Loucy (cell line): ENCODE data around the gene FKBP6.

Experiments
- H2AFZ ChIP-seq: fragments of 200-600 bp; sonication (generic); 2 replicates; pipeline ENCODE4 v1.6.0; 2016; ENCODE audit warnings: antibody characterized with exemption, mild to moderate bottlenecking, low read length, moderate library complexity
- H3F3A ChIP-seq: fragments of 200-600 bp; 2 replicates; pipeline ENCODE4 v1.6.0; 2016; ENCODE audit warnings: antibody characterized with exemption, low read depth, mild to moderate bottlenecking
- H3K27me3 ChIP-seq: fragments of 200-600 bp; sonication (generic); 2 replicates; pipeline ENCODE4 v1.6.1; 2014; ENCODE audit warnings: low read length, mild to moderate bottlenecking; ENCODE audit not compliant: insufficient read depth, poor library complexity, severe bottlenecking
- H3K36me3 ChIP-seq: fragments of 200-600 bp; sonication (generic); 2 replicates; pipeline ENCODE4 v1.6.1; 2016; ENCODE audit warnings: low read length; ENCODE audit not compliant: insufficient read depth
- H3K4me1 ChIP-seq: fragments of 200-600 bp; sonication (generic); 2 replicates; pipeline ENCODE4 v1.5.1; 2014; ENCODE audit warnings: low read length, mild to moderate bottlenecking; ENCODE audit not compliant: insufficient read depth, poor library complexity, severe bottlenecking
- H3K4me2 ChIP-seq: fragments of 200-600 bp; sonication (generic); 2 replicates; pipeline ENCODE4 v1.6.0; 2014; ENCODE audit warnings: antibody characterized with exemption, low read length, low read depth, mild to moderate bottlenecking; ENCODE audit not compliant: poor library complexity, severe bottlenecking
- H3K4me3 ChIP-seq: fragments of 200-600 bp; sonication (generic); 2 replicates; pipeline ENCODE4 v1.5.1; 2014; ENCODE audit warnings: low read length, mild to moderate bottlenecking, mixed read lengths; ENCODE audit not compliant: poor library complexity, severe bottlenecking
- H3K79me2 ChIP-seq: fragments of 200-600 bp; sonication (generic); 2 replicates; pipeline ENCODE4 v1.6.1; 2014; ENCODE audit warnings: low read length; ENCODE audit not compliant: insufficient read depth
- H3K9ac ChIP-seq: fragments of 200-600 bp; sonication (generic); 2 replicates; pipeline ENCODE4 v1.6.0; 2014; ENCODE audit warnings: mild to moderate bottlenecking, low read depth, low read length, moderate library complexity; ENCODE audit not compliant: poor library complexity, severe bottlenecking
- H3K9me2 ChIP-seq: fragments of 200-600 bp; sonication (generic); replicated peaks from 2 replicates; pipeline ENCODE4 v1.6.1; 2016; ENCODE audit warnings: low read depth, low read length, mixed read lengths
- H3K9me3 ChIP-seq: fragments of 200-600 bp; sonication (generic); 2 replicates; pipeline ENCODE4 v1.6.1; 2014; ENCODE audit warnings: mild to moderate bottlenecking, antibody characterized with exemption, low read length, low read depth; ENCODE audit not compliant: insufficient read depth
- H4K20me1 ChIP-seq: fragments of 200-600 bp; sonication (generic); 2 replicates; pipeline ENCODE4 v1.6.0; 2014; ENCODE audit warnings: antibody characterized with exemption, low read length, mild to moderate bottlenecking; ENCODE audit not compliant: insufficient read depth, poor library complexity, severe bottlenecking
- EZH2phosphoT487 ChIP-seq: fragments of 200-600 bp; IDR thresholded peaks from 2 replicates; pipeline ENCODE4 v1.6.1; 2018; ENCODE audit warnings: antibody characterized with exemption, mild to moderate bottlenecking, moderate library complexity, borderline replicate concordance
- TF ChIP-seq, protein P1 (sequence below): fragments of 200-600 bp; sonication (generic); conservative IDR thresholded peaks from 2 replicates; pipeline ENCODE4 v1.5.1; 2014; ENCODE audit warnings: mild to moderate bottlenecking, antibody characterized with exemption, low read length

Gene FKBP6

GRCh38 chr7:73312831-73313520 is 15.0 kb upstream of the FKBP6 start:
- Histone ChIP-seq H3K9me2 (no peaks in the 10 kb centered on the region), H3K79me2 (peaks cover 17% of the 10 kb centered on the region), H3K4me3 (no peak overlapping the region), H2AFZ (no peak overlapping the region), H4K20me1 (peaks cover 5% of the 10 kb centered on the region), H3K9ac (no peak overlapping the region), H3K27me3 (no peaks in the 10 kb centered on the region), H3F3A (no peaks in the 10 kb centered on the region), H3K9me3 (no peaks in the 10 kb centered on the region), H3K4me1 (peaks cover 5% of the 10 kb centered on the region), H3K4me2 (no peak overlapping the region), H3K36me3 (no peaks in the 10 kb centered on the region)
- no peak for TF ChIP-seq EZH2phosphoT487
- TF ChIP-seq, protein P1, sequence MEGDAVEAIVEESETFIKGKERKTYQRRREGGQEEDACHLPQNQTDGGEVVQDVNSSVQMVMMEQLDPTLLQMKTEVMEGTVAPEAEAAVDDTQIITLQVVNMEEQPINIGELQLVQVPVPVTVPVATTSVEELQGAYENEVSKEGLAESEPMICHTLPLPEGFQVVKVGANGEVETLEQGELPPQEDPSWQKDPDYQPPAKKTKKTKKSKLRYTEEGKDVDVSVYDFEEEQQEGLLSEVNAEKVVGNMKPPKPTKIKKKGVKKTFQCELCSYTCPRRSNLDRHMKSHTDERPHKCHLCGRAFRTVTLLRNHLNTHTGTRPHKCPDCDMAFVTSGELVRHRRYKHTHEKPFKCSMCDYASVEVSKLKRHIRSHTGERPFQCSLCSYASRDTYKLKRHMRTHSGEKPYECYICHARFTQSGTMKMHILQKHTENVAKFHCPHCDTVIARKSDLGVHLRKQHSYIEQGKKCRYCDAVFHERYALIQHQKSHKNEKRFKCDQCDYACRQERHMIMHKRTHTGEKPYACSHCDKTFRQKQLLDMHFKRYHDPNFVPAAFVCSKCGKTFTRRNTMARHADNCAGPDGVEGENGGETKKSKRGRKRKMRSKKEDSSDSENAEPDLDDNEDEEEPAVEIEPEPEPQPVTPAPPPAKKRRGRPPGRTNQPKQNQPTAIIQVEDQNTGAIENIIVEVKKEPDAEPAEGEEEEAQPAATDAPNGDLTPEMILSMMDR, result no peak

- no peaks in the 10 kb centered on the region for H3F3A ChIP-seq
- no peak for TF ChIP-seq EZH2phosphoT487
- TF ChIP-seq, protein P1, result no peak
- H3K79me2 ChIP-seq, result peaks cover 11% of the 10 kb centered on the region
- H3K4me2 ChIP-seq, result no peak overlapping the region
- no peak overlapping the region for H3K4me3 ChIP-seq
- no peak overlapping the region for H3K9ac ChIP-seq
- H4K20me1 ChIP-seq, result no peaks in the 10 kb centered on the region
- H3K9me3 ChIP-seq, result no peaks in the 10 kb centered on the region
- no peaks in the 10 kb centered on the region for H3K9me2 ChIP-seq
- H2AFZ ChIP-seq, result no peak overlapping the region
- H3K4me1 ChIP-seq, result peaks cover 5% of the 10 kb centered on the region
- no peaks in the 10 kb centered on the region for H3K36me3 ChIP-seq
- H3K27me3 ChIP-seq, result no peaks in the 10 kb centered on the region
Observed at GRCh38 chr7:73313521-73313906, 14.4 kb upstream of the FKBP6 start.

GRCh38 chr7:73314271-73314670 is 13.7 kb upstream of the FKBP6 start:
- peaks cover 2% of the 10 kb centered on the region for H3K4me1 ChIP-seq
- no peak overlapping the region for H3K4me2 ChIP-seq
- no peaks in the 10 kb centered on the region for H4K20me1 ChIP-seq
- H3K9ac ChIP-seq, result no peak overlapping the region
- H3K27me3 ChIP-seq, result no peaks in the 10 kb centered on the region
- no peaks in the 10 kb centered on the region for H3K9me2 ChIP-seq
- TF ChIP-seq, protein P1, result no peak
- TF ChIP-seq EZH2phosphoT487, result no peak
- no peaks in the 10 kb centered on the region for H3F3A ChIP-seq
- no peaks in the 10 kb centered on the region for H3K9me3 ChIP-seq
- peaks cover 4% of the 10 kb centered on the region for H3K79me2 ChIP-seq
- H3K36me3 ChIP-seq, result no peaks in the 10 kb centered on the region
- H3K4me3 ChIP-seq, result no peak overlapping the region
- no peak overlapping the region for H2AFZ ChIP-seq
